HFF-Myc (cell line): Measurements from ENCODE around the gene FREM3.
"Not testable (repeated sequence)": the region's sequence is repeated elsewhere in the genome, so short reads cannot be mapped to it uniquely, and the experiment has no call there.

Experiments used
- DNase-seq: peaks from one replicate; pipeline ENCODE4 v3.0.0-alpha.2; 2011; ENCODE audit warnings: low read depth; ENCODE audit errors: extremely low read depth
- H3K4me3 ChIP-seq: replicated peaks from 2 replicates; pipeline ENCODE4 v1.5.1; 2011; ENCODE audit warnings: low read depth, mild to moderate bottlenecking, control low read depth, low read length
- TF ChIP-seq, protein P1 (sequence below): IDR thresholded peaks from 2 replicates; pipeline ENCODE4 v1.5.1; 2012; ENCODE audit warnings: mild to moderate bottlenecking, low read depth, low read length, control low read depth; ENCODE audit errors: missing control alignments

Gene FREM3

DNA sequence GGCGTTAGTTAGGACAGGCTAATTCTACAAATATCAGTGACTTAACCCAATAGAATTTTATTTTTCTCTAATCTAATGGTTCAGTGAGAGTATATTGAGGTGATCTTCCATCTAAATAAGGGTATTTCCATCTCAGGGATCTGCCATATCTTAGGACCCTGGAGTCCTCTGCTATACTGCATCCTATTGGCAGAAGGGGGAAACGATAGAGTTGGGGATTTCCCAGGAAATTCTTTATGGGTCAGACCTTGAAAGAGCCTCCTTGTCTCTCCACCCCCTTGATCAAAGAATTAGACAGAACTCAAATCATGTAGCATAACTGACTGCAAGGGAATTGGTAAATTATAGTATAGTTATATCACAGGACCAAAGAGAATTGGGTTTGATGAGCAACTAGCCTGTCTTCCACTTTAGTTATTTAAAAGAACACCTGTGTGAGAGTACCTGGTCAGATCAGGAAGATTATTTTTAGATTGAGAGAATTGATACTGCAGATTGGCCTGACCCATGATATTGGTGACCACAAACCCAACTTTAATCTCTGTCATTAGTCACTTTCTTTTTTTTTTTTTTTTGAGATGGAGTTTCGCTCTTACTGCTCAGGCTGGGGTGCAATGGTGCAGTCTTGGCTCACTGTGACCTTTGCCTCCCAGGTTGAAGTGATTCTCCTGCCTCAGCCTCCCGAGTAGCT lies 161.4 kb downstream of the FREM3 start:
- no peak for DNase-seq
- H3K4me3 ChIP-seq, result no peak overlapping the region

DNA sequence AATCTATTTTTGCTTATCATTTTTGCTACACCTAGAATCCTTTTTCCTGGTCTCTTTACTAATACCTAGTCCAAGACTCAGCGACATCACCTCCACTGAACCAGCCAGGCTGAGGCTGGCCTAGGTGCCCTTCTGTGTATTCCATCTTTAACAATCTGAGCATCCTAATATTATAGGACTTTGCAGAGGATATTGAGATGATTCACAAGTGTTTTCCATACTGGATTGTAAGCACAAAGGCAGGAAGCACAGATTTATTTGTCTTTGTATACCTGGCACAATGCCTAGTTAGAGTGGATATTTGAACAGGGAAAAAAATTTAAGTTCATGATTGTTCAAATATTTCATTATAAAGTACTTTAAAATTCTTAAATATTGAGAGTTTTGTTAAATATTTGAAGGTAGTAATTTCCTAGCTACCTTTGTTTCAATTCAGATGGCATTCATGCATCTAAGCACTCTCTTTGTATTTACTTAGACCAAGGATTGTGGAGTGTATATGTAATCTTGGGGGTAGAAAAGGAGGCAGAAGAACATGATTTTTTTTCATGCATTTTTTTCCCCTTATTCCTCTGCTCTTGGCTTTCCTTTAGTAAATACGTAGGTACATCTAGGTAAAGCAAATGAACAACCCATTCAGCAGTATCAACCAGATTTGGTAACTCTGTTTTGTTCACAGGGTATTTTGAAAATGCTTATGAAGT lies 168.5 kb downstream of the FREM3 start:
- no peak for DNase-seq
- TF ChIP-seq, protein P1, sequence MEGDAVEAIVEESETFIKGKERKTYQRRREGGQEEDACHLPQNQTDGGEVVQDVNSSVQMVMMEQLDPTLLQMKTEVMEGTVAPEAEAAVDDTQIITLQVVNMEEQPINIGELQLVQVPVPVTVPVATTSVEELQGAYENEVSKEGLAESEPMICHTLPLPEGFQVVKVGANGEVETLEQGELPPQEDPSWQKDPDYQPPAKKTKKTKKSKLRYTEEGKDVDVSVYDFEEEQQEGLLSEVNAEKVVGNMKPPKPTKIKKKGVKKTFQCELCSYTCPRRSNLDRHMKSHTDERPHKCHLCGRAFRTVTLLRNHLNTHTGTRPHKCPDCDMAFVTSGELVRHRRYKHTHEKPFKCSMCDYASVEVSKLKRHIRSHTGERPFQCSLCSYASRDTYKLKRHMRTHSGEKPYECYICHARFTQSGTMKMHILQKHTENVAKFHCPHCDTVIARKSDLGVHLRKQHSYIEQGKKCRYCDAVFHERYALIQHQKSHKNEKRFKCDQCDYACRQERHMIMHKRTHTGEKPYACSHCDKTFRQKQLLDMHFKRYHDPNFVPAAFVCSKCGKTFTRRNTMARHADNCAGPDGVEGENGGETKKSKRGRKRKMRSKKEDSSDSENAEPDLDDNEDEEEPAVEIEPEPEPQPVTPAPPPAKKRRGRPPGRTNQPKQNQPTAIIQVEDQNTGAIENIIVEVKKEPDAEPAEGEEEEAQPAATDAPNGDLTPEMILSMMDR, result no peak
- H3K4me3 ChIP-seq, result no peak overlapping the region

More for the DNA sequence above, 161.4 kb downstream of the FREM3 start:
- TF ChIP-seq, protein P1, result no peak

DNA sequence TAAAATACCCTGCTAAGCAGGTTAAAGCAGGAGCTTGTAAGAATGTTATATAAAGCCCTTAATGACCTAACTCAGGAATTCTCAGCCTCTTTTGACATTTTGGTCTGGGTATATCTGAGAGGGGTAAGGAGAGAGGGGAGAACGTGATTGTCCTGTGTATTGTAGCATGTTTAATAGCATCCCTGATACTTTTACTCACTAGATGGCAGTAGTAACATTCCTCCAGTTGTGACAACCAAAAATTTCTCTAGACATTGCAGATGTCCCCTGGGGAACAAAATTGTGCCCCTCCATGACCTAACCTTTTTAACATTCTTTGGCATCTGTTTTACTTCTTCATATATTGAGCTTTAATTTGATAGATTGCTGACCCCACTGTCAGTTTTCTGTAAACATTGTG lies 169.1 kb downstream of the FREM3 start:
- H3K4me3 ChIP-seq, result no peak overlapping the region
- DNase-seq, result no peak
- TF ChIP-seq, protein P1, result no peak

DNA sequence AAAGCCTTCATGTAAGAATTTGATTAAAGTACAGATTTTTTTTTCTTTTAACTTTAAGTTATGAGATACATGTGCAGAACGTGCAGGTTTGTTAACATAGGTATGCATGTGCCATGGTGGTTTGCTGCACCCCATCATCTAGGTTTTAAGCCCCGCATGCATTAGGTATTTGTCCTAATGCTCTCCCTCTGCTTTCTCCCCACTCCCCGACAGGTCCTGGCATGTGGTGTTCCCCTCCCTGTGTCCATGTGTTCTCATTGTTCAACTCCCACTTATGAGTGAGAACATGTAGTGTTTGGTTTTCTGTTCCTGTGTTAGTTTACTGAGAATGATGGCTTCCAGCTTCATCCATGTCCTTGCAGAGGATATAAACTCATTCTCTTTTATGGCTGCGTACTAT lies 172.4 kb downstream of the FREM3 start:
- not testable (repeated sequence) for H3K4me3 ChIP-seq, DNase-seq
